Measurements from ENCODE around the gene LRRC8D.

The LRRC8D gene

GRCh38 chr1:89942825-89943658, 122.2 kb downstream of the LRRC8D start:
- no peak for DNase-seq

GRCh38 chr1:89943846-89944781, 123.3 kb downstream of the LRRC8D start:
- no peak for DNase-seq

- DNase-seq = no peak
Measured at GRCh38 chr1:89945852-89946476, 125.1 kb downstream of the LRRC8D start.

GRCh38 chr1:89946532-89946931, 125.7 kb downstream of the LRRC8D start:
- DNase-seq = no peak

- DNase-seq = no peak
Measured at GRCh38 chr1:89948722-89949345, 128.0 kb downstream of the LRRC8D start.

GRCh38 chr1:89949991-89950624, 129.3 kb downstream of the LRRC8D start:
- no peak for DNase-seq

- no peak for DNase-seq
Measured at GRCh38 chr1:89950703-89951102, 129.9 kb downstream of the LRRC8D start.

GRCh38 chr1:89951766-89952604, 131.2 kb downstream of the LRRC8D start:
- DNase-seq = no peak

- no peak for DNase-seq
Measured at GRCh38 chr1:89952605-89953130, 131.8 kb downstream of the LRRC8D start.

- peak; percentile 36 for DNase-seq
Measured at GRCh38 chr1:89953131-89953626, 132.3 kb downstream of the LRRC8D start.

- DNase-seq = no peak
Measured at GRCh38 chr1:89953929-89954328, 133.1 kb downstream of the LRRC8D start.

- DNase-seq = no peak
Measured at GRCh38 chr1:89954401-89954800, 133.6 kb downstream of the LRRC8D start.

- DNase-seq = no peak
Measured at GRCh38 chr1:89955311-89956205, 134.7 kb downstream of the LRRC8D start.

GRCh38 chr1:89957107-89957506, 136.3 kb downstream of the LRRC8D start:
- peak; percentile 3 for DNase-seq

- no peak for DNase-seq
Measured at GRCh38 chr1:89958851-89959654, 138.2 kb downstream of the LRRC8D start.

GRCh38 chr1:89959719-89960118, 138.9 kb downstream of the LRRC8D start:
- DNase-seq = no peak

- DNase-seq = no peak
Measured at GRCh38 chr1:89962024-89962741, 141.4 kb downstream of the LRRC8D start.

GRCh38 chr1:89962742-89963075, 141.9 kb downstream of the LRRC8D start:
- no peak for DNase-seq
